Limb (tissue), 2 donors: ENCODE data around the gene CD4.
A peak's percentile ranks its signal among the peaks of the same experiment; 100 is the strongest.
"Not testable (repeated sequence)": the region's sequence is repeated elsewhere in the genome, so short reads cannot be mapped to it uniquely, and the experiment has no call there.

Experiments used
- DNase-seq, 2 donors: peaks; one replicate each; pipeline ENCODE4 v3.0.0-alpha.2; 2016; ENCODE audit errors: extremely low spot score in 2 of 2

The CD4 gene

GRCh38 chr12:6788972-6789924, at the start of gene CD4:
CD4 (plus strand) TSS chr12:6789528; CDS start chr12:6800139, 10,611 bp downstream.
- no peak for DNase-seq

DNA sequence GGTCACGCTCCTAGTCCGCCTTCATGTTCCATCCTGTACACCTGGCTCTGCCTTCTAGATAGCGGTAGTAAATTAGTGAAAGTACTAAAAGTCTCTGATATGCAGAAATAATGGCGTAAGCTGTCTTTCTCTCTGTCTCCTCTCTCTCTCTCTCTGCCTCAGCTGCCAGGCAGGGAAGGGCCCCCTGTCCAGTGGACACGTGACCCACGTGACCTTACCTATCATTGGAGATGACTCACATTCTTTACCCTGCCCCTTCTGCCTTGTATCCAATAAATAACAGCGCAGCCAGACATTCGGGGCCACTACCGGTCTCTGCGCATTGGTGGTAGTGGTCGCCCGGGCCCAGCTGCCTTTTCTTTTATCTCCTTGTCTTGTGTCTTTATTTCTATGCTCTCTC, 47.2 kb upstream of the CD4 start:
- DNase-seq: not testable (repeated sequence)

GRCh38 chr12:6742834-6743233, 46.5 kb upstream of the CD4 start:
- no peak for DNase-seq

DNA sequence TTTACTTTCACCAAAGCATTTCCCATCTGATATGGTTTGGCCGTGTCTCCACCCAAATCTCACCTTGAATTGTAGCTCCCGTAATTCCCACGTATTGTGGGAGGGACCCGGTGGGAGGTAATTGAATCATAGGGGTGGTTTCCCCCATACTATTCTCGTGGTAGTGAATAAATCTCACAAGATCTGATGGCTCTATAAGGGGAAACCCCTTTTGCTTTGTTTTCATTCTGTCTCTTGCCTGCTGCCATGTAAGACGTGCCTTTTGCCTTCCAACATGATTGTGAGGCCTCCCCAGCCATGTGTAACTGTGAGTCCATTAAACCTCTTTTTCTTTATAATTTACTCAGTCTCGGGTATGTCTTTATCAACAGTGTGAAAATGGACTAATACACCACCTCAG, 46.0 kb upstream of the CD4 start:
- not testable (repeated sequence) for DNase-seq

DNA sequence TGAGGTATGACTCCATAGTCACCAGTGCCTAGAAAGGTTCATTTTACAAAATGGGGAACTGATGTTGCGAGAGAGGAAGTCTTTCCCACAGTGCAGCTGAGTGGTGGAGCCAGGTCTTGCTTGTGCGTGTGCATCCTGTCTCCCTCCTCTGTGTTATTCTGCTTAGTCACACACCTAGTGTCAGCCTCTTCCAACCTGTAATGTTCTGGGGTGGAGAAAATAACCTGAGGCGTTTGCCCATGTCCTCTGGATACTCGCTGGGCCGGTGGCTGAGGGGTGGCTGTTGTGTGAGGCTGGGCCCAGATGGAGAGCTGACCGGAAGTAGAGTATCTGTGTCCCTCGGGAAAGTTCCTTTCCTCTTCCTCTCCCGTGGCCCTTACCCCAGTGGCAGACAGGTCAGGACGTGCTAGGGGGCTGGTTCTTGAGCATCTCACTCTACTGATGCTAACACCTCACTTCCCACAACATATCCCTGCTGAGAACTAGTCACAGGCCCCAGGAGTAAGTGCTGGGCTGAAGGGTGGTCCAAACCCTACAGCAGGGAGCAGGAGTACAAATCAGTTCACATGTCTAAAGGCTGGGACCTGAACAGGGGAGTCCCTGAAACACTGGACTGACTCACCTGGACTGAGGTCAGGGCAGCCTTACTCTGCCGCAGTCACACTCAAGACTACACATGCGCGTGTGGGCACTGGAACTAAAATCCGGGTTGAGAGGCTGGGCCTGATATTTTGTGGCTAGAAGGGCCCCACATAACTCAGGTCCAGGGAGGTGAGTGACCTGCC, 43.4 kb upstream of the CD4 start:
- DNase-seq: no peak

GRCh38 chr12:6747216-6747615, 42.1 kb upstream of the CD4 start:
- no peak for DNase-seq

- no peak for DNase-seq
Measured at GRCh38 chr12:6748761-6749160, 40.6 kb upstream of the CD4 start.

DNA sequence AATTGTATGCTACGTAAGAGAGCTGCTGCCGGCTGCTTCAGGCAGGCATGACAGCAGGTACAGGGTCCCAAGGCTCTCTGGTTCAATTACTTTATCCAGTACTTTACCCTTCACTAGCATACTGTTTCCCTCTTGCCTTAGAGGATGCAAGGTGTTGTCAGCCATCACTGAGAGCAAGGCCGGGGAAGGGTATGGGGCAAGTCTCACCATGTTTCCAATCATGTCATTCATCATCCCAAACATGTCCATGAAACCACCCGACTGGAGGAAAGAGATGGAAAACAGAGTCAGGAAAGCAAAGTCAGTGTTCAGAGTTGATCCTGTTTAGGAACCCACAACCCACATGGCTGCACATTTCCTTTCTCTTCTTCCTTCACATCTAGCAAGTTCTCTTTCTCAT, 38.8 kb upstream of the CD4 start:
- no peak for DNase-seq

- DNase-seq: no peak
Measured at GRCh38 chr12:6751767-6752166, 37.6 kb upstream of the CD4 start.

- peak; percentile 53 to 66 for DNase-seq
Measured at GRCh38 chr12:6752167-6752920, 37.0 kb upstream of the CD4 start.

GRCh38 chr12:6752921-6753771, 36.2 kb upstream of the CD4 start, which contains the start of gene MLF2:
MLF2 (minus strand) TSS chr12:6753141; CDS start chr12:6752334, 807 bp downstream.
- DNase-seq: peak; percentile 98 to 99

GRCh38 chr12:6753772-6754356, 35.5 kb upstream of the CD4 start:
- DNase-seq: no peak

DNA sequence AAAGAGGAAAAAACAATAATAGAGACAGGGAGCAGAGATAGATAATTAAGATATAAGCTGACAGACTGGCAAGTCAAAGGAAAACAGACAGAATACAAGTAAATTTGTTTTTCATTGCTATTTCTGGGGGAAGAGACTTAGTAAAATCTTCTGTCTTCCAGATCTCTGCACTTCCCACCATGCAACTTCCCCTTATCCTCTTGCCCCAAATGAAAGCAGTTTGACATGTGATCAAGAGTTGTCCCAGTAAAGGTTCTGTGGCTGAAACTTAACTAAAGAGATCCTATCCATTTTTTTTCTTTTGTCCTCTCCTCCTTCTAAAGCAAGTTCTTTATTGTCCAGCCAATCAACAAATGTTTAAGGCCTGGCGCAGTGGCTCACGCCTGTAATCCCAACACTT, 34.9 kb upstream of the CD4 start:
- no peak for DNase-seq

- DNase-seq: no peak
Measured at GRCh38 chr12:6757028-6757690, 32.2 kb upstream of the CD4 start.

- no peak for DNase-seq
Measured at GRCh38 chr12:6758506-6759095, 30.7 kb upstream of the CD4 start.

DNA sequence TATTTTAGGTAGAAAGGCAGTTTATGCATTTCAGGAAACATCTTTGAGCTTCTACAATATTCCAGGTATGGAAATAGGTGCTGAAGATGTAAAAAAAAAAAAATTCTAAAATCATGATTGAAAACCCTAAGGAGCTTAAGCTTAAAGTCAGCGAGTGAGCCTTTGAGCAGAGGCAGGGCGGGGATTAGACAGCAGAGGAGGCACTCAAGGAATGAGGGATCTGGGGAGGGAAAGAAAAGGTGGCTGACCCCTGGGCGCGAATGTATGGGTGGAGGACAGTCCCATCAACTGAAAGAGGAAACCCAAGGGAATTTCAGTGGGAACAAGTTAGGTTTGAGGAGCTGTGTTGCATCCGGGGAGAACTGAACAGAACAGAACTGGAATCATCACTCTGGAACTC, 29.6 kb upstream of the CD4 start:
- DNase-seq: no peak

DNA sequence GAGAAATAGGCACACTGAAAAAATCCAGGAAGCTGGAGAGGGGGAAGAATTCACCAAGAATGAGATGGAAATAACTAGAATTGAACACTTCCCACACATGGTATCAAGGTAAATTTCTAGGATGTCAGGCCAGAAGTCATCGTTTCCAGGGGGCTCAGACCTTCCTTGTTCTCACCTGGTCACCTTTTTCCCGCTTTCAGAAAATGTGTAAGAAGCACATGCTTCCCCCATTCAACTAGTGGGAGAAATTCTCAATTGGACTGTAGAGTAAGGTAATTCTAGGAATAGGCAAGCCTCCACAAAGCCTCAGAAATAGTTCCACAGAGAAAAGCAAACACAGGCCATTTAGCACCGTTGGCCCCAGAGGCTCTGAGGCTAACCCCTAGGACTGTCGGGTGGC, 25.9 kb upstream of the CD4 start:
- no peak for DNase-seq

GRCh38 chr12:6764011-6764828, 25.1 kb upstream of the CD4 start:
- DNase-seq: peak; percentile 94 to 97
